Measurements from ENCODE around the gene SLC2A10.

DNA sequence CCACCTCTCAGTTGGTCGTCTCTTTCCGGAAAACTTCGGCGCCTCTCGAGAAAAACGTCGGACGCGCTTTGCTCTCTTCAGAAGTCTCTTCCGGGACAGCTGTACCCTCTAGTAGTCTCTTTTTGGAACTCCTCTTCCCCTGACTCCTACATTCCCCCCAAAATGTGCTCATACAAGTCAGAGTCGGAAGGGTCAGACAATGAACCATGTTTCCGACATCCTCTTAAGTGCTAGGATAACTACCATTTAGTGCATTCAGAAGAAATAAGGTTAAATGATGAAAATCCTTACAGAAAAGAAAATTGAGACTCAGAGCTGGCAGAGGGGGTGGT is 19.7 kb upstream of the SLC2A10 start:
- TF ChIP-seq, protein P1, sequence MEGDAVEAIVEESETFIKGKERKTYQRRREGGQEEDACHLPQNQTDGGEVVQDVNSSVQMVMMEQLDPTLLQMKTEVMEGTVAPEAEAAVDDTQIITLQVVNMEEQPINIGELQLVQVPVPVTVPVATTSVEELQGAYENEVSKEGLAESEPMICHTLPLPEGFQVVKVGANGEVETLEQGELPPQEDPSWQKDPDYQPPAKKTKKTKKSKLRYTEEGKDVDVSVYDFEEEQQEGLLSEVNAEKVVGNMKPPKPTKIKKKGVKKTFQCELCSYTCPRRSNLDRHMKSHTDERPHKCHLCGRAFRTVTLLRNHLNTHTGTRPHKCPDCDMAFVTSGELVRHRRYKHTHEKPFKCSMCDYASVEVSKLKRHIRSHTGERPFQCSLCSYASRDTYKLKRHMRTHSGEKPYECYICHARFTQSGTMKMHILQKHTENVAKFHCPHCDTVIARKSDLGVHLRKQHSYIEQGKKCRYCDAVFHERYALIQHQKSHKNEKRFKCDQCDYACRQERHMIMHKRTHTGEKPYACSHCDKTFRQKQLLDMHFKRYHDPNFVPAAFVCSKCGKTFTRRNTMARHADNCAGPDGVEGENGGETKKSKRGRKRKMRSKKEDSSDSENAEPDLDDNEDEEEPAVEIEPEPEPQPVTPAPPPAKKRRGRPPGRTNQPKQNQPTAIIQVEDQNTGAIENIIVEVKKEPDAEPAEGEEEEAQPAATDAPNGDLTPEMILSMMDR (IDR thresholded peaks at IDR 0.05 in 4 of 5, conservative IDR thresholded peaks at IDR 0.05 in 1 of 5) = no peak
- no peak for TF ChIP-seq POLR2A (IDR thresholded peaks at IDR 0.05)
